Brain pericyte (primary cell): ENCODE results near the gene PPTC7.
"Not testable (repeated sequence)": the region's sequence is repeated elsewhere in the genome, so short reads cannot be mapped to it uniquely, and the experiment has no call there.

Experiments
- DNase-seq: peaks from one replicate; pipeline ENCODE4 v3.0.0-alpha.2; 2012; ENCODE audit warnings: low read depth, low spot score

PPTC7 gene

GRCh38 chr12:110536834-110537604 is 46.1 kb downstream of the PPTC7 start:
- no peak for DNase-seq

- DNase-seq: no peak
Measured at GRCh38 chr12:110534811-110535210, 48.3 kb downstream of the PPTC7 start.

GRCh38 chr12:110533607-110534006 is 49.5 kb downstream of the PPTC7 start:
- DNase-seq: no peak

- DNase-seq: no peak
Measured at GRCh38 chr12:110532644-110533043, 50.5 kb downstream of the PPTC7 start.

- no peak for DNase-seq
Measured at GRCh38 chr12:110531741-110532333, 51.3 kb downstream of the PPTC7 start.

GRCh38 chr12:110530511-110530910 is 52.6 kb downstream of the PPTC7 start:
- no peak for DNase-seq

- no peak for DNase-seq
Measured at GRCh38 chr12:110528277-110528839, 54.8 kb downstream of the PPTC7 start.

- DNase-seq: not testable (repeated sequence)
Measured at GRCh38 chr12:110520876-110521712, 62.0 kb downstream of the PPTC7 start.

GRCh38 chr12:110518014-110518413 is 65.1 kb downstream of the PPTC7 start:
- DNase-seq: not testable (repeated sequence)

- no peak for DNase-seq
Measured at GRCh38 chr12:110516995-110517394, 66.1 kb downstream of the PPTC7 start.

- no peak for DNase-seq
Measured at GRCh38 chr12:110514363-110514762, 68.8 kb downstream of the PPTC7 start.

- DNase-seq: no peak
Measured at GRCh38 chr12:110513842-110514241, 69.3 kb downstream of the PPTC7 start.

- DNase-seq: no peak
Measured at GRCh38 chr12:110508071-110508586, 75.0 kb downstream of the PPTC7 start.

- no peak for DNase-seq
Measured at GRCh38 chr12:110505332-110505731, 77.8 kb downstream of the PPTC7 start.

GRCh38 chr12:110503432-110503831 is 79.7 kb downstream of the PPTC7 start:
- no peak for DNase-seq

- DNase-seq: peak; percentile 90
Measured at GRCh38 chr12:110501752-110502738, 81.1 kb downstream of the PPTC7 start, which contains the start of the genes RAD9B and VPS29. TSS of gene RAD9B (plus strand) at chr12:110502331. CDS start at chr12:110502338, 7 bp downstream. TSS of gene VPS29 (minus strand) at chr12:110502111. CDS start at chr12:110502051, 60 bp downstream.

- DNase-seq: no peak
Measured at GRCh38 chr12:110501399-110501751, 81.7 kb downstream of the PPTC7 start.

- no peak for DNase-seq
Measured at GRCh38 chr12:110498984-110499706, 84.0 kb downstream of the PPTC7 start.
